Neural cell (in vitro differentiated cells): Measurements from ENCODE around the gene CCDC122.

Source experiments
- POLR2AphosphoS5 ChIP-seq: IDR thresholded peaks from 2 replicates; pipeline ENCODE4 v1.6.1; 2012
- TF ChIP-seq, protein P1 (sequence below): fragments of 450-650 bp; IDR thresholded peaks from 2 replicates; pipeline ENCODE4 v1.5.1; 2014; ENCODE audit warnings: antibody characterized with exemption, mild to moderate bottlenecking, moderate library complexity; ENCODE audit not compliant: poor library complexity, severe bottlenecking

DNA sequence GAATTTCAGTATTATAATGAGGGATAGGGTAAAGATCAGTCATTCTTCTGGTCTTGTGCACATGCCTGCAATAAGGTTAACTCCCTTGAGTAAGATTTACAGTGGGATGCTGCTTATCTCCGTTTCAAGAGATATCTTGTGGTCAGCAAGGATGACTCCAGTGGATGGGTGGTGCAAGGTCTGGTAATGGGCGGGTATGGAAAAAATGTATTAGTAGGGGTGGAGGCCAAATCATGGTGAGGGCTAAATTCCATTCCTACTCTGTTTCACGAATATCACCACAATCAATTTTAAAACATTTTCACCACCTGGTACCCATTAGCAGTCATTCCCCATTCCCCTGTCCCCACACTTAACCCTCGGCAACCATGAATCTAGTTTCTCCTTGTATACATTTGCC, 40.6 kb downstream of the CCDC122 start:
- no peak for TF ChIP-seq POLR2AphosphoS5
- TF ChIP-seq, protein P1, sequence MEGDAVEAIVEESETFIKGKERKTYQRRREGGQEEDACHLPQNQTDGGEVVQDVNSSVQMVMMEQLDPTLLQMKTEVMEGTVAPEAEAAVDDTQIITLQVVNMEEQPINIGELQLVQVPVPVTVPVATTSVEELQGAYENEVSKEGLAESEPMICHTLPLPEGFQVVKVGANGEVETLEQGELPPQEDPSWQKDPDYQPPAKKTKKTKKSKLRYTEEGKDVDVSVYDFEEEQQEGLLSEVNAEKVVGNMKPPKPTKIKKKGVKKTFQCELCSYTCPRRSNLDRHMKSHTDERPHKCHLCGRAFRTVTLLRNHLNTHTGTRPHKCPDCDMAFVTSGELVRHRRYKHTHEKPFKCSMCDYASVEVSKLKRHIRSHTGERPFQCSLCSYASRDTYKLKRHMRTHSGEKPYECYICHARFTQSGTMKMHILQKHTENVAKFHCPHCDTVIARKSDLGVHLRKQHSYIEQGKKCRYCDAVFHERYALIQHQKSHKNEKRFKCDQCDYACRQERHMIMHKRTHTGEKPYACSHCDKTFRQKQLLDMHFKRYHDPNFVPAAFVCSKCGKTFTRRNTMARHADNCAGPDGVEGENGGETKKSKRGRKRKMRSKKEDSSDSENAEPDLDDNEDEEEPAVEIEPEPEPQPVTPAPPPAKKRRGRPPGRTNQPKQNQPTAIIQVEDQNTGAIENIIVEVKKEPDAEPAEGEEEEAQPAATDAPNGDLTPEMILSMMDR, result no peak
